A549 (cell line): Measurements from ENCODE around the gene KLHL30. TPM values are rescaled to one million over a fixed set of nuclear protein-coding genes. Genes with fewer than 3 reads are reported as not detected.

Experiments
- ATAC-seq, 2 experiments: fragments of 200-7000 bp in 1 of 2; fragments of >200 bp in 1 of 2; cut with Nextera tagmentation in 1 of 2; cut with Tn5 transposase in 1 of 2; 3 replicates each; pipeline versions ENCODE4 v1.8.0 to v1.9.1; 2018 to 2020; ENCODE audit warnings: mild to moderate bottlenecking in 1 of 2, moderate library complexity in 1 of 2
- CTCF ChIA-PET: fragments of 300-600 bp; sonication (Branson Sonifier 250); formaldehyde crosslinking; extraction: SDS; loops from one replicate; lab custom pipeline; 2021; ENCODE audit warnings: antibody characterized with exemption, inconsistent platforms; lab: Yijun Ruan, JAX
- POLR2A ChIA-PET: fragments of 350-600 bp; formaldehyde crosslinking; extraction: SDS; loops from one replicate; lab custom pipeline; 2021; ENCODE audit warnings: antibody characterized with exemption, inconsistent platforms; lab: Yijun Ruan, JAX
- DNase-seq, 2 experiments: peaks; one replicate each; pipeline versions ENCODE4 v3.0.0 to v3.0.0-alpha.2; 2011 to 2016; ENCODE audit warnings: low read depth in 1 of 2, low spot score in 1 of 2
- FAIRE-seq: peaks from 2 replicates; lab custom pipeline; 2011; peaks lifted over from hg19 to GRCh38; lab: Jason Lieb, UNC
- H3K27ac ChIP-seq, 2 experiments: fragments of >200 bp; sonication (Bioruptor Twin); formaldehyde crosslinking; 3 replicates each; pipeline ENCODE4 v1.5.1; 2016 to 2017
- H3K4me1 ChIP-seq: fragments of >200 bp; sonication (Bioruptor Twin); formaldehyde crosslinking; 3 replicates; pipeline ENCODE4 v1.6.1; 2016
- H3K4me2 ChIP-seq: fragments of >200 bp; sonication (Bioruptor Twin); formaldehyde crosslinking; 3 replicates; pipeline ENCODE4 v1.6.1; 2016
- H3K4me3 ChIP-seq: fragments of >200 bp; sonication (Bioruptor Twin); formaldehyde crosslinking; 3 replicates; pipeline ENCODE4 v1.5.1; 2016
- H3K9me3 ChIP-seq: fragments of >200 bp; sonication (Bioruptor Twin); formaldehyde crosslinking; 3 replicates; pipeline ENCODE4 v1.6.1; 2016
- BHLHE40 ChIP-seq: IDR thresholded peaks from 2 replicates; pipeline ENCODE4 v1.6.1; 2012; ENCODE audit warnings: low read depth, low read length, inconsistent platforms
- CEBPB ChIP-seq, 2 experiments: fragments of >200 bp in 1 of 2; sonication (Bioruptor Twin) in 1 of 2; formaldehyde crosslinking in 1 of 2; IDR thresholded peaks; 2 replicates each; pipeline ENCODE4 v1.6.1; 2012 to 2016
- CHD2 ChIP-seq: fragments of 150-350 bp; IDR thresholded peaks from 2 replicates; pipeline ENCODE4 v1.6.1; 2014; ENCODE audit warnings: low read length; ENCODE audit not compliant: partially characterized antibody
- ESRRA ChIP-seq: fragments of 150-350 bp; IDR thresholded peaks from 2 replicates; pipeline ENCODE4 v1.6.1; 2014; ENCODE audit warnings: mild to moderate bottlenecking, low read length, borderline replicate concordance
- FOSL2 ChIP-seq, 2 experiments: fragments of 450-650 bp in 1 of 2; fragments of >200 bp in 1 of 2; sonication (Bioruptor Twin) in 1 of 2; formaldehyde crosslinking; IDR thresholded peaks; 2 replicates each; pipeline versions ENCODE4 v1.5.0 to v1.6.1; 2016 to 2020; ENCODE audit warnings: mild to moderate bottlenecking in 1 of 2, moderate library complexity in 1 of 2
- HOXB13 ChIP-seq: fragments of 250-450 bp; sonication (Bioruptor Pico); IDR thresholded peaks from 2 replicates; pipeline ENCODE4 v1.5.0; 2020; ENCODE audit warnings: low read depth, mild to moderate bottlenecking, moderate library complexity
- NFE2L2 ChIP-seq: fragments of 150-350 bp; conservative IDR thresholded peaks from 2 replicates; pipeline ENCODE4 v1.6.1; 2014; ENCODE audit warnings: low read length
- NR3C1 ChIP-seq: fragments of >200 bp; sonication (Bioruptor Twin); formaldehyde crosslinking; IDR thresholded peaks from 3 replicates; pipeline ENCODE4 v1.6.1; 2017
- RAD21 ChIP-seq, 2 experiments: fragments of >200 bp in 1 of 2; sonication (Bioruptor Twin) in 1 of 2; formaldehyde crosslinking in 1 of 2; IDR thresholded peaks in 1 of 2; conservative IDR thresholded peaks in 1 of 2; 2 replicates in 1 of 2; 3 replicates in 1 of 2; pipeline ENCODE4 v1.6.1; 2012 to 2018; ENCODE audit warnings: inconsistent platforms in 1 of 2
- RARB ChIP-seq: fragments of 250-450 bp; sonication (Bioruptor Pico); IDR thresholded peaks from 2 replicates; pipeline ENCODE4 v1.8.0; 2021; ENCODE audit warnings: mild to moderate bottlenecking, moderate library complexity
- SREBF2 ChIP-seq: fragments of 450-650 bp; IDR thresholded peaks from 2 replicates; pipeline ENCODE4 v1.6.1; 2014; ENCODE audit warnings: mild to moderate bottlenecking, moderate library complexity
- TFCP2L1 ChIP-seq: fragments of 250-450 bp; sonication (Bioruptor Pico); IDR thresholded peaks from 2 replicates; pipeline ENCODE4 v1.5.0; 2021; ENCODE audit warnings: mild to moderate bottlenecking
- USF2 ChIP-seq: fragments of 450-650 bp; IDR thresholded peaks from 2 replicates; pipeline ENCODE4 v1.6.1; 2014; ENCODE audit warnings: antibody characterized with exemption
- ZC3H11A ChIP-seq: fragments of 450-650 bp; IDR thresholded peaks from 2 replicates; pipeline ENCODE4 v1.6.1; 2014; ENCODE audit warnings: antibody characterized with exemption, mild to moderate bottlenecking
- ZSCAN20 ChIP-seq: fragments of 250-450 bp; sonication (Bioruptor Pico); IDR thresholded peaks from 2 replicates; pipeline ENCODE4 v1.8.0; 2022; ENCODE audit warnings: mild to moderate bottlenecking, moderate library complexity
- WGBS: methylation state at CpG from one replicate; pipeline ENCODE4 v1.1.6; 2017; ENCODE audit errors: missing lambda C conversion rate; 5-methylcytosine and 5-hydroxymethylcytosine counted together
- polyA plus RNA-seq, 4 experiments: library from polyadenylated mRNA; depleted of rRNA in 3 of 4; stranded (reverse); fragments of >200 nt; fragmentation: RNase III in 1 of 4; extraction: RNeasy Plus Mini Kit Qiagen cat#74134 plus additional on column Dnase treatment in 1 of 4; gene quantifications; 2 replicates in 3 of 4; 3 replicates in 1 of 4; pipeline ENCODE4 v1.2.3, GENCODE V29; 2011 to 2017
- TF ChIP-seq, protein P1 (sequence below): IDR thresholded peaks from 2 replicates; pipeline ENCODE4 v1.6.1; 2012
- TF ChIP-seq, protein P2 (sequence below): fragments of >200 bp; sonication (Bioruptor Twin); formaldehyde crosslinking; IDR thresholded peaks from 3 replicates; pipeline ENCODE4 v1.5.1; 2016
- TF ChIP-seq, protein P3 (sequence below): fragments of 250-450 bp; sonication (Bioruptor Pico); IDR thresholded peaks from 2 replicates; pipeline ENCODE4 v1.5.0; 2020; ENCODE audit warnings: low read depth, mild to moderate bottlenecking, moderate library complexity

Gene KLHL30
- polyA plus RNA-seq, 2 of the 4 experiments (the other 2 are of a cell fraction): 0.04 TPM

- Histone ChIP-seq H3K4me2 (peak overlapping the region; percentile 68), H3K27ac (peak overlapping the region; percentile 88 to 89), H3K4me3 (peak overlapping the region; percentile 15; the same call in 1 of the 3 replicates), H3K4me1 (peaks cover 33% of the 10 kb centered on the region), H3K9me3 (no peaks in the 10 kb centered on the region)
- peak; percentile 45 to 56 for ATAC-seq
- TF ChIP-seq, protein P1, sequence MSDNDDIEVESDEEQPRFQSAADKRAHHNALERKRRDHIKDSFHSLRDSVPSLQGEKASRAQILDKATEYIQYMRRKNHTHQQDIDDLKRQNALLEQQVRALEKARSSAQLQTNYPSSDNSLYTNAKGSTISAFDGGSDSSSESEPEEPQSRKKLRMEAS: no peak
- 0 out of 2 replicates have a peak, but pooled peaks have one; percentile 24 for TF ChIP-seq FOSL2 (IDR thresholded peaks at IDR 0.05)
- TF ChIP-seq FOSL2 (CRISPR knock-in tag; IDR thresholded peaks at IDR 0.05): peak; percentile 19; the same call in 1 of the 2 replicates
- peak; percentile 44 to 60; a peak in 2 of 4 replicates for TF ChIP-seq CEBPB (IDR thresholded peaks at IDR 0.05)
- CTCF ChIA-PET: interaction anchor here (1.1 to 3.7 kb wide), 3 partner anchors 9 to 93 kb away, joined by 3 to 15 read pairs (median 3); no protein-coding TSS in a partner anchor
- POLR2A ChIA-PET: interaction anchor here (0.7 to 1.0 kb wide), 3 partner anchors 70 to 109 kb away, joined by 3 to 4 read pairs (median 3); partner anchors contain the start of genes HES6 and SCLY
- FAIRE-seq: no peak
- peak; percentile 30 to 46 for DNase-seq
- 44% methylated on average over 5 of the region's 5 CpGs for WGBS
Measured at GRCh38 chr2:238169708-238170251, 31.3 kb downstream of the KLHL30 start.

- FAIRE-seq (no peak), DNase-seq (no peak), ATAC-seq (no peak)
- CTCF ChIA-PET: interaction anchor here (3.7 kb wide), 1 partner anchor 9 kb away, joined by 15 read pairs; no protein-coding TSS in a partner anchor
- TF ChIP-seq SREBF2 (no peak), RAD21 (conservative IDR thresholded peaks at IDR 0.05 in 1 of 2, IDR thresholded peaks at IDR 0.05 in 1 of 2) (no peak), USF2 (no peak), CHD2 (no peak), BHLHE40 (no peak), TFCP2L1 (CRISPR knock-in tag) (no peak), HOXB13 (no peak), ESRRA (no peak), RARB (CRISPR knock-in tag) (no peak), ZSCAN20 (CRISPR knock-in tag) (no peak), ZC3H11A (no peak), NR3C1 (no peak), NFE2L2 (no peak)
- TF ChIP-seq, protein P2, sequence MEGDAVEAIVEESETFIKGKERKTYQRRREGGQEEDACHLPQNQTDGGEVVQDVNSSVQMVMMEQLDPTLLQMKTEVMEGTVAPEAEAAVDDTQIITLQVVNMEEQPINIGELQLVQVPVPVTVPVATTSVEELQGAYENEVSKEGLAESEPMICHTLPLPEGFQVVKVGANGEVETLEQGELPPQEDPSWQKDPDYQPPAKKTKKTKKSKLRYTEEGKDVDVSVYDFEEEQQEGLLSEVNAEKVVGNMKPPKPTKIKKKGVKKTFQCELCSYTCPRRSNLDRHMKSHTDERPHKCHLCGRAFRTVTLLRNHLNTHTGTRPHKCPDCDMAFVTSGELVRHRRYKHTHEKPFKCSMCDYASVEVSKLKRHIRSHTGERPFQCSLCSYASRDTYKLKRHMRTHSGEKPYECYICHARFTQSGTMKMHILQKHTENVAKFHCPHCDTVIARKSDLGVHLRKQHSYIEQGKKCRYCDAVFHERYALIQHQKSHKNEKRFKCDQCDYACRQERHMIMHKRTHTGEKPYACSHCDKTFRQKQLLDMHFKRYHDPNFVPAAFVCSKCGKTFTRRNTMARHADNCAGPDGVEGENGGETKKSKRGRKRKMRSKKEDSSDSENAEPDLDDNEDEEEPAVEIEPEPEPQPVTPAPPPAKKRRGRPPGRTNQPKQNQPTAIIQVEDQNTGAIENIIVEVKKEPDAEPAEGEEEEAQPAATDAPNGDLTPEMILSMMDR: no peak
- TF ChIP-seq, protein P3, sequence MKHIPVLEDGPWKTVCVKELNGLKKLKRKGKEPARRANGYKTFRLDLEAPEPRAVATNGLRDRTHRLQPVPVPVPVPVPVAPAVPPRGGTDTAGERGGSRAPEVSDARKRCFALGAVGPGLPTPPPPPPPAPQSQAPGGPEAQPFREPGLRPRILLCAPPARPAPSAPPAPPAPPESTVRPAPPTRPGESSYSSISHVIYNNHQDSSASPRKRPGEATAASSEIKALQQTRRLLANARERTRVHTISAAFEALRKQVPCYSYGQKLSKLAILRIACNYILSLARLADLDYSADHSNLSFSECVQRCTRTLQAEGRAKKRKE (CRISPR knock-in tag): no peak
- Histone ChIP-seq H3K4me3 (no peak overlapping the region), H3K27ac (peak overlapping the region; percentile 88 to 89), H3K4me2 (peak overlapping the region; percentile 68), H3K9me3 (no peaks in the 10 kb centered on the region), H3K4me1 (peaks cover 33% of the 10 kb centered on the region)
- POLR2A ChIA-PET: interaction anchor here (1.0 kb wide), 2 partner anchors 69 to 70 kb away, joined by 3 to 4 read pairs; partner anchors contain the start of gene HES6
- 89% methylated on average over 21 of the region's 21 CpGs for WGBS
Measured at GRCh38 chr2:238170386-238171071, 32.1 kb downstream of the KLHL30 start.
